Fibroblast of gingiva (primary cell): ENCODE measurements around the gene KRT3.

Source experiments
- DNase-seq: peaks from one replicate; pipeline ENCODE4 v3.0.0-alpha.2; 2011; ENCODE audit warnings: low read depth

The KRT3 gene

GRCh38 chr12:52827499-52828090 lies 31.7 kb upstream of the KRT3 start:
- no peak for DNase-seq

- DNase-seq: no peak
These were observed 30.9 kb upstream of the KRT3 start for GRCh38 chr12:52826611-52827498.

GRCh38 chr12:52825961-52826360 lies 30.0 kb upstream of the KRT3 start:
- DNase-seq: no peak

- DNase-seq: no peak
These were observed 29.0 kb upstream of the KRT3 start for GRCh38 chr12:52824741-52825410.

GRCh38 chr12:52823761-52824450 lies 28.0 kb upstream of the KRT3 start:
- DNase-seq: no peak

GRCh38 chr12:52822771-52823510 lies 27.0 kb upstream of the KRT3 start:
- DNase-seq: no peak

GRCh38 chr12:52821826-52822660 lies 26.1 kb upstream of the KRT3 start:
- DNase-seq: no peak

- DNase-seq: no peak
These were observed 25.3 kb upstream of the KRT3 start for GRCh38 chr12:52821071-52821730.

- no peak for DNase-seq
These were observed 24.6 kb upstream of the KRT3 start for GRCh38 chr12:52820521-52820920.

- DNase-seq: no peak
These were observed 24.0 kb upstream of the KRT3 start for GRCh38 chr12:52819731-52820510.

GRCh38 chr12:52818887-52819420 lies 23.0 kb upstream of the KRT3 start:
- no peak for DNase-seq

GRCh38 chr12:52818388-52818787 lies 22.5 kb upstream of the KRT3 start:
- DNase-seq: no peak

- no peak for DNase-seq
These were observed 21.9 kb upstream of the KRT3 start for GRCh38 chr12:52817699-52818238.

- no peak for DNase-seq
These were observed 21.2 kb upstream of the KRT3 start for GRCh38 chr12:52817003-52817698.

- no peak for DNase-seq
These were observed 20.0 kb upstream of the KRT3 start for GRCh38 chr12:52815676-52816588.

- DNase-seq: no peak
These were observed 19.2 kb upstream of the KRT3 start for GRCh38 chr12:52815161-52815560.

- DNase-seq: no peak
These were observed 18.8 kb upstream of the KRT3 start for GRCh38 chr12:52814710-52815155.
